ENCODE data around the gene WDR45B. TPM values are rescaled to one million over a fixed set of nuclear protein-coding genes. Genes with fewer than 3 reads are reported as not detected.

WDR45B gene
- total RNA-seq, 2 donors from 2014 or later: 58.8 to 119 TPM

GRCh38 chr17:82649501-82650261 lies 1.4 kb upstream of the WDR45B start:
- no peak overlapping the region for H3K4me3 ChIP-seq
- no peaks in the 10 kb centered on the region for H3K9me3 ChIP-seq
- H3K27ac ChIP-seq: no peak overlapping the region
- TF ChIP-seq, protein P1, sequence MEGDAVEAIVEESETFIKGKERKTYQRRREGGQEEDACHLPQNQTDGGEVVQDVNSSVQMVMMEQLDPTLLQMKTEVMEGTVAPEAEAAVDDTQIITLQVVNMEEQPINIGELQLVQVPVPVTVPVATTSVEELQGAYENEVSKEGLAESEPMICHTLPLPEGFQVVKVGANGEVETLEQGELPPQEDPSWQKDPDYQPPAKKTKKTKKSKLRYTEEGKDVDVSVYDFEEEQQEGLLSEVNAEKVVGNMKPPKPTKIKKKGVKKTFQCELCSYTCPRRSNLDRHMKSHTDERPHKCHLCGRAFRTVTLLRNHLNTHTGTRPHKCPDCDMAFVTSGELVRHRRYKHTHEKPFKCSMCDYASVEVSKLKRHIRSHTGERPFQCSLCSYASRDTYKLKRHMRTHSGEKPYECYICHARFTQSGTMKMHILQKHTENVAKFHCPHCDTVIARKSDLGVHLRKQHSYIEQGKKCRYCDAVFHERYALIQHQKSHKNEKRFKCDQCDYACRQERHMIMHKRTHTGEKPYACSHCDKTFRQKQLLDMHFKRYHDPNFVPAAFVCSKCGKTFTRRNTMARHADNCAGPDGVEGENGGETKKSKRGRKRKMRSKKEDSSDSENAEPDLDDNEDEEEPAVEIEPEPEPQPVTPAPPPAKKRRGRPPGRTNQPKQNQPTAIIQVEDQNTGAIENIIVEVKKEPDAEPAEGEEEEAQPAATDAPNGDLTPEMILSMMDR (IDR thresholded peaks at IDR 0.05): no peak
- no peak for DNase-seq
- H3K36me3 ChIP-seq: no peaks in the 10 kb centered on the region
- intact Hi-C loops (cut with DNase I): no loop called here
- H3K4me1 ChIP-seq: peaks cover 6% of the 10 kb centered on the region
- no peaks in the 10 kb centered on the region for H3K27me3 ChIP-seq
- peak overlapping the region; percentile 12 to 73 for H3K9ac ChIP-seq (ENCODE audit: low read depth in 2 of 2, low read length in 2 of 2)

DNA sequence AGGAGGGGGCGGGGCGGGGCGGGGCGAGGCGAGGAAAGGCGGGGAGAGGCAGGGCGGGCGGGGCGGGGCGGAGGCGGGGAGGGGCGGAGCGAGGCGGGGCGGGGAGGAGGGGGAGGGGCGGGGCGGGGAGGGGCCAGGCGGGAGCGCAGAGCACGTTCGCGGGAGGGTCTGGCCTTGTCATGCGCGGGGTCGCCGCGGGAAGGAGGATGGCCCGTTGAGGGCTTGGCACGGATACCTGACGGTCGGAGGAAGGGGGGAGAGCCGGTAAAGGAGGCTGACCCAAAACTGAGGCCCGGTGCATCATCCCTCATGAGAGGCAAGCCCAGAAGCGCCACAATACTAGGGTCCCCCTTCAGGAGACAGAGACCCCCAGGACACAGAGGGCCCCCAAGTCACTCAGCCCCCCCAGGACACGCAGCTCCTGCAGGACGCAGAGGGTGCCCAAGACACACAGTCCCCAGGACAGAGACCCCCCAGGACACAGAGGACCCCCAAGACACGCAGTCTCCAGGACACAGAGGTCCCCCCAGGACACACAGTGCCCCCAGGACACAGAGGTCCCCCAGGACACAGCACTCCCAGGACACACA lies 593 bp upstream of the WDR45B start:
- intact Hi-C loops (cut with DNase I): no loop called here
- H3K27ac ChIP-seq: no peak overlapping the region

GRCh38 chr17:82647593-82648164 lies 565 bp downstream of the WDR45B start:
- H3K36me3 ChIP-seq: peaks cover 3% of the 10 kb centered on the region
- DNase-seq: peak; percentile 45
- peak overlapping the region; percentile 91 for H3K27ac ChIP-seq
- H3K9ac ChIP-seq (ENCODE audit: low read depth in 2 of 2, low read length in 2 of 2): peak overlapping the region; percentile 89 to 99
- no peaks in the 10 kb centered on the region for H3K27me3 ChIP-seq
- TF ChIP-seq, protein P1 (IDR thresholded peaks at IDR 0.05): no peak
- no peaks in the 10 kb centered on the region for H3K9me3 ChIP-seq
- H3K4me1 ChIP-seq: peaks cover 6% of the 10 kb centered on the region
- H3K4me3 ChIP-seq: peak overlapping the region; percentile 92
- intact Hi-C loops (cut with DNase I): no loop called here

More for the DNA sequence above, 593 bp upstream of the WDR45B start:
- H3K9ac ChIP-seq (ENCODE audit: low read depth in 2 of 2, low read length in 2 of 2): peak overlapping the region; percentile 54 to 73
- H3K4me1 ChIP-seq: peaks cover 6% of the 10 kb centered on the region
- no peak overlapping the region for H3K4me3 ChIP-seq
- DNase-seq: peak; percentile 57
- H3K27me3 ChIP-seq: no peaks in the 10 kb centered on the region
- TF ChIP-seq, protein P1 (IDR thresholded peaks at IDR 0.05): no peak
- no peaks in the 10 kb centered on the region for H3K36me3 ChIP-seq
- H3K9me3 ChIP-seq: no peaks in the 10 kb centered on the region

DNA sequence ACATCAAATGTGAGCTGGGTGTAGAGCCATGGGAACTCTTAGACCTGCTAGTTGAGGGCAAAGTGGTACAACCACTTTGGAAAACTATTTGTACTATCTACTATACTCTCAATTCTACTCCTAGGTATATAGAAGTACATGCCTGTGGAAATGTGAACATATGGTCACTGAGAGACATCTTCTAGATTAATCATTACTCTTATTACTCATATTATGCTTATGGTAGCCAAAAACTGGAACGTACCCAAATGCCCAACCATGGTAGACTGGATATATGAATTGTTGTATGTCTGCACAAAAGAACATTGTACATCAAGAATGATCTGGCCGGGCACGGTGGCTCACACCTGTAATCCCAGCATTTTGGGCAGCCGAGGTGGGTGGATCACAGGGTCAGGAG lies 2.7 kb downstream of the WDR45B start:
- intact Hi-C loops (cut with DNase I): no loop called here
- TF ChIP-seq, protein P1 (IDR thresholded peaks at IDR 0.05): no peak
- Histone ChIP-seq H3K9me3 (no peaks in the 10 kb centered on the region), H3K4me3 (no peak overlapping the region), H3K4me1 (peaks cover 6% of the 10 kb centered on the region), H3K9ac (ENCODE audit: low read depth in 2 of 2, low read length in 2 of 2) (no peak overlapping the region), H3K36me3 (peaks cover 12% of the 10 kb centered on the region), H3K27me3 (no peaks in the 10 kb centered on the region), H3K27ac (no peak overlapping the region)
- DNase-seq: no peak

- intact Hi-C loops (cut with DNase I): no loop called here
- TF ChIP-seq, protein P1 (IDR thresholded peaks at IDR 0.05): no peak
- Histone ChIP-seq H3K9me3 (no peaks in the 10 kb centered on the region), H3K27me3 (no peaks in the 10 kb centered on the region), H3K27ac (no peak overlapping the region), H3K36me3 (peaks cover 12% of the 10 kb centered on the region), H3K4me3 (no peak overlapping the region), H3K4me1 (peaks cover 6% of the 10 kb centered on the region), H3K9ac (ENCODE audit: low read depth in 2 of 2, low read length in 2 of 2) (peak overlapping the region in 1 of 2 donors; percentile 8)
- no peak for DNase-seq
Measured at GRCh38 chr17:82644148-82644547, 4.1 kb downstream of the WDR45B start.
